Measurements from ENCODE around the gene PPP2R5C.
A peak's percentile ranks its signal among the peaks of the same experiment; 100 is the strongest.

The PPP2R5C gene

DNA sequence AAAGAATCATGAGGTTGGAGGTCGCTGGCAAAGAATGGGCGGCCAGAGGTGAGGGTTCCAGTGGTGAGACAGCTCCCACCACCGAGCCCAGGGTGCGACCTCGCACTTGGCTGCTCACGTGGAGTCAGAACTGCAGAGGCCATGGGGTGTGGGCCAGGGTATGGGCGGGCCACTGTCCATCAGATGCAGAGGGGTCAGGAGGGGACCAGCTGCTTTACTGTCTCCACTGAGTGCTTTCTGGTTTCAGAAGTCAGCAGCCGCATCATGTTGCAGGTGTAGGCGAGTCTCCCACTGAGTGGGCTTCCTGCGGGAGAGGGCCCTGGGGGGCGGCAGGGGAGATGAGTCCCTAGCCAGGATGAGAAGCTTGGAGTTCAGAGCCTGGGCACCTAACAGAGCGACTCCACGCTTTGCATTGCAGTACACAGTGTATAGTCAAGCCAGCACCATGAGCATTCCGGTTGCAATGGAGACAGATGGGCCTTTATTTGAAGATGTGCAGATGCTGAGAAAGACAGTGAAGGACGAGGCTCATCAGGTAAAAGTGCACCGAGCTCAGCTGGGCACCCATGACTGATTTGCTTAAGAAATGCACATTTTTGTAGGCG, 156.0 kb downstream of the PPP2R5C start:
- DNase-seq (ENCODE audit: low spot score), result no peak

DNA sequence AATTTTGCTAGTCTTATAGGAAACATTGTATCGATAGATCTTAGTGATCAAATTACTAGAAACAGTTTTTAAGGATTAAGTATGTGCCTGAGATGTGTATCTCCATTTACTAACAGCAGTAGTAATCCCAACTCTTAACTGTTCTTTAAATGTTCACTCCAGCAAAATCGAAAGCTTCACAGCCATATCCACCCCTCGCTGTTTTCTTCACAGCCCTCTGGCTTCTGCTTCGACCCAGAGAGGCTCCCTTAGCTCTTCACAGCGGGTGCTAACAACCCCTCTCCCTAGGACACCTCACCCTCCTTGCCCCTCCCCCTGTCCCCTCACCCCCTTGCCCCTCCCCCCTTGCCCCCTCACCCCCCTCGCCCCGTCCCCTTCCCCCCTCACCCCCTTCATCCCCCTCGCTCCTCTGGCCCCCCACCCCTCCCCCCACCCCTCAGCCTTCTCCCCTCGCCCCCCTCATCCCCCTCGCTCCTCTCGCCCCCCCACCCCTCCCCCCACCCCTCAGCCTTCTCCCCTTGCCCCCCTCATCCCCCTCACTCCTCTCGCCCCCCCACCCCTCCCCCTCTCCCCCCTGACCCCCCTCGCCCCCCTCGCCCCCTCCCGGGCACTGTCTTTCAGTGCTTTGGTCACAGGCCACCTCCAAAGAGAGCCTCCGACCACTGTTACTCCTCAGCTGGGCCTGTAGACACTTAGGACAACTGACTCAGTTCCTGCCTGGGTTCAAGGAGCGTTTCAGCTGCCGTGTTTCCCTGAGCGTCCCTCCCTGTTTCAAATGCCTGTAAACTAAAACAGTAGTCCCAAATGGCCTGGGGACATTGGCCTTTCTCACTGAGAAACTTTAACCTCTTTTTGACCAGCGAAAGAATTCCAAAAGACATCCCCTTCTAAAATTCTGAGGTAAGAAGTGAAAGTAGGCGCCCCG, 156.8 kb downstream of the PPP2R5C start:
- no peak for DNase-seq (ENCODE audit: low spot score)

DNA sequence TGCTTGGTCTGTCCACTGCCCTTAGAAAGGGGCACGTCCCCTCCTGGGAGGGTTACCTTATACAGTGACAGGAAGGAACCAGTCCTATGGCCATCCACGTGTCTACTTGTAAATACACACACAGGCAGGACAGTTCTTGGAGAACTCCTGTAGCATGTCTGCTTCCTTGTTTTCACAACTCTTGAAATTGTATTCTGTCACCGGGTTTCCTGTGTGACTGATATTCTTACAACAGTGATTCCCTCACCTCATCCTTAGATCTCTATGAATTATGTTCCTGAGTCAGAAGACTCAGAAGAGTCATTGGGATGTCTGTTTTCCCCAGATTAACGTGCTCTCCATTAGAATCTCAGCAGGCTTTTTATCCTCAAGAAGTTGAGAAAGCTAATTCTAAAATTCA, 158.8 kb downstream of the PPP2R5C start:
- peak; percentile 31 for DNase-seq (ENCODE audit: low spot score)

DNA sequence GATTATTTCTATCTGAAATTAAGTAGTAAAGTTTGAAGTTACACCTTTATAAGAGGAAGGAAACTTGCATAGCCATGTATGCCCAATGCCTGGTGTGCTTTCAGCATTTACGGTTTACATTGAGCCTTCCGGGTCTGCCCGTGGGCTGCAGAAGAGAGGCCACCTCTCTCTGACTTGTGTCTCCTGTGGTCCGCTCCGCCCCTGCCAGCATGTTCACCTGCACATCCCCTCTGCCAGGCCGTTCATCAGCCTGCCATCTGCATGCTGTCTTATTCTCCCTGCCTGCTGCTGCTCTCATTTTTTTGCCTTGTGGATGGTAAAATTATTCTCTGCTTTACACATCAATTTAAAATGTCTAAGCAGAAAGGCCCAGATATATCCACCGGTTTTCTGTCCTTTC, 161.4 kb downstream of the PPP2R5C start:
- DNase-seq (ENCODE audit: low spot score), result no peak

DNA sequence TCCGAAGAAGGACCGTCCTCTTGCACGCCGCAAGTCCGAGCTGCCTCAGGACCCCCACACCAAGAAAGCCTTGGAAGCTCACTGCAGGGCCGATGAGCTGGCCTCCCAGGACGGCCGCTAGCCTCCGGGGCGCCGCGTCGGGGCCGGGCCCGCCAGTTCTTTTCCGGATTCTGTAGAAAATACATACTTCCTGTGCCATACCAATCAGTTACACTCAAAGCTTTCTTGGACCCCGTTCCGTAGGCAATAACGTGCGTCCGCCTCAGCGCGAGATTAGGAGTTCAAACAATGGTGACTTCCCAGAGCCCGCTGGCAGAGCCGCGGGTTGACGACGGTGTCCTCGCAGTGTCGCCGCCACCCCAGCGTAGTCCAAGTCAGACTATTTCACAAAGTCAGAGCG, 163.6 kb downstream of the PPP2R5C start:
- no peak for DNase-seq (ENCODE audit: low spot score)

DNA sequence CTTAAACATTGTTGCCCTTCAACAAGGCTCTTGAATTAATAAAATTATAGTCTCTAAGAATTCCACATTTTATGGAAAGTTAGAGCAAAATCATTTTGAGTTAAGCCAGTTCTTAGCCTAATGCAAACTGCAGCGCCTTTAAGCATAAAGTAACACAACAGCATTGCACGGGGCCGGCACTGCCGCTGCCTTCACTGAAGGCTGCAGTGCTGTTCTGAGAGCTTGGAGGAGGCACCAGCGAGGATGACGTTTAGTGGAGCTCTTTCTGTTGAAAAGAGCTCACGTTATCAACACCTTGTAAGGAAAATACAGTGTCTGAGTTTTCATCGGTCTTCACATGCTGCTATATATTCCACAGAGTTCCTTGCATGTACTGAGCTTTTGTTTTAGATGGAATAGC, 164.6 kb downstream of the PPP2R5C start:
- DNase-seq (ENCODE audit: low spot score), result no peak

DNA sequence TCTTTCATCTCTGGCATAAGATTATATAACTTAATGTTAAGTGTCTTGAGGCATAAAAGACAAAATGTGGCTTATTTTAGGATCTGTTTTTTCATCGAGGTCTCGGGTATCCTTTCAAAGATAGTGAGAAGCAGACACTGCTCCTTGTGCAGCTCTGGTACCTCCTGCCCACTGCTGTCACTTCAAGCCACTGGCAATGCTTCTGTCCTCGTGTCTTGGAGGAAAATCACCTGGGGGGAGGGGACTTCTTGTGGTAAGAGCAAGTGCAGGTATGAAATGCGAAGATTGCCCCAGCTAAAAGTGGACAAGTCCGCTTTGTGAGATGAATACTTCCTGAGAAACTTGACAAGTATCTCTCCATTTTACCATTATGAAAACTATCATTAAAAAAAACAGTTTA, 165.1 kb downstream of the PPP2R5C start:
- DNase-seq (ENCODE audit: low spot score), result no peak

DNA sequence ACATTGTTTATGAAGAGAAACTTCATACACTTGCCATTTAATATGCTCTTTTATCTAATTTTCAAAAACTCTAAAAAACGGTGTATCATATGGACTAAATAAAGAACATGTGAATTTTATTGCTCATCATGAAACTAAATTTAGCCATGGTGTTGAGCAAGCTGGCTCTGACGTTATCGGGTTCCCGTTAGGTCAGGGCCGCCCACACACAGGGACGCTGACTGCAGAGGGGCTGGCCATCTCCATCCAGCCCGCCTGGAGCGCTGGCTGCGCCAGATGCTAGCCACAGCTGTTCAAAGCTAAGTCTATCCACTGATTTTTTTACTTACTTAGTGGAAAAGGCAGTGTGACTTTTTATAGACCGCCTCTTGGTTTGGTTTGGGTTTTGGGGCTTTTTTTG, 166.3 kb downstream of the PPP2R5C start:
- no peak for DNase-seq (ENCODE audit: low spot score)

DNA sequence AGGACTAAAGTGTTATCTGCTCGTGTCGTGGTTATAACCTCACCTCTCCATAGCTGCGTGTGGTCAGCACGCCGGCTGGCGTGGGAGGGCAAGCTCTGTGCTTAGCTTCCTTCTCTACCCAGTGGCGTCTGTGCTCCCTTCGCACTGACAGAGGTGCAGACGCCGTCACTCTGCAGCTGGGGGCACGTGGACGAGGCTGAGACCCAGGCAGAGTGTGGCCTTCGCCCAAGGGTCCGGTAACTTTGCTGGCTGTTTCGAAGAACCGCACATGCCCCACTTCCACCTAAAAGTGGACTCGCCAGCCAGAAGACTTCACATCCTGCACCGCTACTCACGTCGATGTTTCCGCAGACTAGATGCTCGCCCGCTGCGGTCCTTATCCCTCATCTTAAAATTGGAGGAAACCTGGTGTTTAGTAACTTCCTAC, 166.9 kb downstream of the PPP2R5C start:
- DNase-seq (ENCODE audit: low spot score), result no peak

DNA sequence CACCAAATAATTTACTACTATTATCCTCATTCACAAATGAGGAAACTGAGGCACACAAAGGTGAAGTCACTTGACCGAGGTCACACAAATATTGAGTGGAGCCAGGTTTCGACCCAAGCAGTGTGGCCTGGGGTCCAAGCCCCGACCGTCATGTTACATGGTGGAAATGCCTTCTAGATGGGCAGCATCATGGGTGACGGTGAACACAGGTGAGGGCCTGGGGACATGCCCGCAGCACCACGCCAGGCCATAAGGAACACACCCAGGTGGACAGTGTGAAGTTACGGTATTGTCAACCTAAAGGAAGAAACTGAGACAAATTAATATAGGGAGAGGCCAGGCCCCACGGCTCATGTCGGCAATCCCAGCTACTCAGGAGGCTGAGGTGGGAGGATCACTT, 167.6 kb downstream of the PPP2R5C start:
- no peak for DNase-seq (ENCODE audit: low spot score)

DNA sequence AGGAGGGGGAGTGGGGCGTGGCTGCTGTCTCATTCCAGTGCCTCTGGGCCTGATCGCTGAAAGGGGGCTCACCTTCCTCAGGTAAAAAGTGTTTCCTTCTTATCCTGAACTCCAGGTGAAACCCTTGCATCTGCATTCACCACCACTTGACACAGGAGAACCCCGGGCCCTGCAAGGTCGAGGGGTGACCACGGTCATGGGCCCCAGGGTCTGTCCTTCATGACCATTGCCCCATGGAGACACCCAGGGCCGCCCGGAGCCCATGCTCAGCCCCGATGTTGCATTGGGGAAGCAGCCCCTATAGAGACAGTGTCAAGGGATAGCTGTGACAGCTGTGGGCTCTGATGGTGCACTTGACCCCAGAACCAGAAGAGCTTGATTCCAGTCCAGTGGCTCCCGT, 168.4 kb downstream of the PPP2R5C start:
- DNase-seq (ENCODE audit: low spot score), result no peak

DNA sequence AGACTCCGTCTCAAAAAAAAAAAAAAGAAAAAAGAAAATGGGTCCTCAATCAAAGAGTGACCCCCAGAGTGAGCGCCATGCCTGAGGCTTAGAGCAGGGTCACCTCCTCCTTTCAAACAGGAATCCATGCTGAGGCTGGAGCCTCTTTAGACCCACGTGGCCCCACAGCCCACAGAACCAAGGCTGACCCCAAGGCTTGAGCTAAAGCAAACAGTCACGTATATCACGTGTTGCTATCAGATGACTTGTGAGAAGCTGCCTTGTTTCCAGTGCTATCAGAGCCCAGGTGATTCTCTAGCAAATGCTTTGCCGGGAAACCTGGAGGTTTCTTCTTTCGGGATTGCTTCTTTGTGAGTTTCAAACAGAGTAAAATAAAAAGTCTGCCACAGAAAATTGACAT, 171.2 kb downstream of the PPP2R5C start:
- no peak for DNase-seq (ENCODE audit: low spot score)

DNA sequence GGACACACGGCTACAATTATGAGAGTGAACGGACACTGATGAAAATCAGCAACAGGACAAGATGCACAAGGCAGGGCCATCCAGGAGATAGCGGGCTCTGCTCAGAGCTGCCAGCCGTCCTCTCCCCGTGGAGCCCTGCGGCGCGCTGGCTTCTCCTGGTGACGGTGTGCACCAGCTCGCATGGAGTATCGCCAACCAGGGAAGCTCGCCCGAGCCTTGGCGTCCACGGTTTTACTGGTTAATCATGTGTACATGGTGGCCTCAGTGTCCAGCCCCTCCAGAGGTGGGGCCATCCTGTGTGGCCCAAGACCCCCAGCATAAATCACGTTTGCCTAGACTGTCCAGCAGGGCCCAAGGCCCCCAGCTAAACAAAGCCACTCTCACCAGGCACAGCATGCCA, 171.7 kb downstream of the PPP2R5C start:
- no peak for DNase-seq (ENCODE audit: low spot score)

DNA sequence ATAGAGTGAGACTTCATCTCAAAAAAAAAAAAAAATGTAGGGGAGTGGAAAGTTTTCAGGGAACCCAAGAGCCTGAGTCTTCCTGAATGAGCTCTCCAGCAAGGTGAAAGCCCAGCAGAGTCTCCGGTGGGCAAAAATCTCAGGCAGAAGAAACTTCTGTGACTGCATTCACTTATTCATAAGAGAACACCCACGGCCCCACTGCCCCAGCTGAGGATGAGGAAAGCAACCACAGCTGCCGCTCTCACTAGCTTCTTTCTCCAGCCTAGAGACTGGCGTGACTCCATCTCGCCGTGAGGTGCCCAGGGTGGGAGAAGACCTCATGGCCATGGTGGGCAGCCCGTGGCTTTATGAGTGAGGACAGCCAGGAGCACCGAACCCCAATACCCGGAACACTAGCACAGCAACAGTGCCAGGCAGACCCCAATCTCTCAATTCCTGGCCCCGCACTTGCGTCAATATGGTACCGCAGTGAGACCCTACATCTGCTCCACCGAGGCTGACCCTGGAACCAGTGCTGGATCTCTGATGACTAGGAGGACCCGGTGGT, 173.2 kb downstream of the PPP2R5C start:
- DNase-seq (ENCODE audit: low spot score), result no peak

DNA sequence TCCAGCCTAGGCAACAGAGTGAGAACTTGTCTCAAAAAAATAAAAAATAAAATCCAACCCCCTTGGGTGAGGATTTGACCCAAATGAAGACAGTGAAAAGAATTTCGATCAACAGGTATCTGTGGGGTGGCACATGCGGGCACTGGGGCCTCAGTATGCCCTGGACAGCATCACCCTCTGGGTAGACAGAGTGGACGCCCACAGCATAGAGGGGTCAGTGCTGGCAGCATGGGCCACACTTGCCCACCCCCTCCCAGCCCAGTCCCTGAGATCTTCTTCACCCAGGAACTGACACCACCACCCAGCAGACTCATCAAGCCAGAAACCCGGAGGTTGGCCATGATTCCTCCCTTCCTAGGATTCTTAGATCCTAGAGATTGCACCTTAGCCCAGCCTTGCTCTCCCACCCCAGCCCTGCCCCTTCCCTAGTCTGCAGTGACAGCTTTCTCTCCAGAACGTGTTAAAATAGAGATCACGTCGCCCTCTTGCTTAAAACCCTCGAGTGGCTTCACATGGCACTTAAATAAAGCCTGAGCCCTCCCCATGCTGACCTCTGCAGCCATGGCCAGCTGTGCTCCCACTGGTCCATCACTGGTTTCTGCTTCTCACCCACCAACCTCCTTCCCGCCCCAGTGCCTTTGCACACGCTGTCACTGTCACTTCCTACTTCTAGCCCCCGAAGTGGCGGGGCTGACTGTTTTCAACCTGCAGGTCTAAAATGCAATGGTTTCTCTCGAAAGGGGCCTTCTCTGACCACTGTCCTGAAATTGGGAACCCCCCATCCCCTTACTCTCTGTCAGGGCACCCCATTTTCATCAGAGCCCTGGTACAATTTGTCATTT, 176.6 kb downstream of the PPP2R5C start:
- no peak for DNase-seq (ENCODE audit: low spot score)

DNA sequence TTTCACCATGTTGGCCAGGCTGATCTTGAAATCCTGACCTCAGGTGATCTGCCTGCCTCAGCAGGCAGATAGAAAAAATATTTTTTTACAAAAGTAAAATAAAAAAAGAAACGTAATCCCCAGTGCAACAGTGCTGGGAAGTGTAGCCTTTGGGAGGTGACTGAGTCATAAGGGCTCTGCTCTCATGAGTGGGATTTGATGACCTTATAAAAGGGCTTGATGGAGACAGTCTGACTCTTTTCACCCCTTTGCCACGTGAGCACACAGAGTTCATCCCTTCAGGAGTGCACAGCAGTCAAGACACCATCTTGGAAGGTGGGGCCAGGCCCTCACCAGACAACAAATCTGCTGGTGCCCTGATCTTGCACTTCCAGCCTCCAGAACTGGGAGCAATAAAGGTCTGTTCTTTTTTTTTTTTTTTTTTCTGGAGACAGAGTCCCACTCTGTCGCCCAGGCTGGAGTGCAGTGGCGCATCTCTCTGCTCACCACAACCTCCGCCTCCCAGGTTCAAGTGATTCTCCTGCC, 178.2 kb downstream of the PPP2R5C start:
- no peak for DNase-seq (ENCODE audit: low spot score)

DNA sequence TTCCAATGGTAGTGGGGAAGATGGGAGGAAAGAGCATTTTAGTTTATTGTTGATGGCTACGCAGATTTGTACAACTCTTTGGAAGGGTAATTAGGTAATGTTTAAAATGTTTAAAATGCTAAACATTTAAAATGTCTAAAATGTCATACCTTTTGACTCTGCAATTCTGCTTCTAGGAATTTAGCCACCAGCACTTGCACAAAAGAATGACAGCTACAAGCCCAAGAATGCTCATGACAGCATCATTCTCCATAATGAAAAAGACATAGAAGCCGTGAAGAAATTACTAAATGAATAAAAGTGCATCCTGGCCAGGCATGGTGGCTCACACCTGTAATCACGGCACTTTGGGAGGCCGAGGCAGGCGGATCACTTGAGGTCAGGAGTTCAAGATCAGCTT, 182.9 kb downstream of the PPP2R5C start:
- DNase-seq (ENCODE audit: low spot score), result no peak

DNA sequence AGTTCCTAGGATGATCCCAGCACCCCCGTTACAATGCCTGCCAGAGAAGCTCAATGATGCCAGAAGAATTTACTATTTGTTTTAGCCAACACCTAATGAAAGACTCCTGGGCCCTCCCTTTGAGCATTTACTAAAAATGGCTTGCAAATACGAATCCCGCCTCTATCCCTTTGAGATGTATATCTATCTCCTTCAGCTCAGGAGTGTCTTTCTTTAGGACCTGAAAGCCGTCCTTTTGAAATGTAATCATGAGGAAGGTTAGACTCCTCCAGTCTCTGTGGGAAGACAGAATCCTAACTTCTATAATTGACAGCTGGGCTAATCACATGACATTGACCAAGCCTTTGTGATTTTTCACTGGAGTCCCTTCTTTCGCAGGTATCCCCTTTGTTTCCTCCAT, 183.7 kb downstream of the PPP2R5C start:
- DNase-seq (ENCODE audit: low spot score), result no peak

DNA sequence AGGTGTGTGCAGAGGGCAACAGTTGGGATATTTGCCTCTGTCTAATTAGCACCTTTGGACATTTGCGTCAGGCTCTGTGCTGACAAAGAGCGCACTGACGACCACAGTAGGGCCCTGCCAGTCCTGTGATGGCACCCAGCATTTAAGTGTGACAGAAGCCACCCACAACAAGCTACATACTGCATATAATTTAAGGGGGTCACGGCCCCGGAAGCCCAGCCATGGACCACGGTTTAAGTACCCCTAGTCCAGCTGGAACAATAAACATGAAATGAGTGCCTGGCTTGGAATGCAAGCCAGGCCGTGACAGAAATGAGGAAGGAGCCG, 186.0 kb downstream of the PPP2R5C start:
- no peak for DNase-seq (ENCODE audit: low spot score)

DNA sequence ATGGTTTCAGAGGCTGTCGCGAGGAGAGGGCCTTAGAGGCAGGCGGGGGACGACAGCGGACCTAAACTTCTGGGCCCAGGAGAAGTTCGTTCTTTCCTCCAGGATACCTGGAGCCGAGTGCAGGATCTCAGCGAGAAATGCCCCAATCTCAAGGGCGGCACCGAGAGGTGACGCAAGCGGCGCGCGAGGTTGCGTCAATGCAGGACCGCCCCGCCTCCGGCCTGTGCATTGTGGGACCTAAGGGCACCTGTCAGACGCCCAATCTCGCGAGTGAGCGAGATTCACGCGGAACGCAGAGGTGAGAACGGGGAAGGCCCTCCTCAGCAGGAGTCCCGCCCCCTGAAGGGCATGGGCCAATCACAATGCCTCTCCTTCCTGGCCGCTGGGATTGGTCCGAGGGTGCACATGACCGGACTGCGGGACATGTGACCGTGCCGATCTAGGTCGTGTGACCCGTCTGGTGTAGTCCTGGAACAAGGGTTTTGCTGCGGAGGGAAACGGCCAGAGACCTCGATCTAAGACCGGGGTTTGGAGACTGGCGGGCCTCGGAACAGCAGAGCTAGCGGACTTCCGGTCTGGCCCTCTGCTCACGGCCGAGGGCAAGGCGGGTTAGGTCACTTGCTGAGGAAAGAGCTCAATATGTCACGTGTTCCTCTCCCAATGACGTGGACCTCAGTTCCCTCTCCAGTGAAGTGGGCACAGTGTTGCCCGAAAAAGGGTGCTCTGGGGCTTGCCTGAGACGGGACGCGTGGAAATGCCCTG, 186.6 kb downstream of the PPP2R5C start:
- peak; percentile 100 for DNase-seq (ENCODE audit: low spot score)

DNA sequence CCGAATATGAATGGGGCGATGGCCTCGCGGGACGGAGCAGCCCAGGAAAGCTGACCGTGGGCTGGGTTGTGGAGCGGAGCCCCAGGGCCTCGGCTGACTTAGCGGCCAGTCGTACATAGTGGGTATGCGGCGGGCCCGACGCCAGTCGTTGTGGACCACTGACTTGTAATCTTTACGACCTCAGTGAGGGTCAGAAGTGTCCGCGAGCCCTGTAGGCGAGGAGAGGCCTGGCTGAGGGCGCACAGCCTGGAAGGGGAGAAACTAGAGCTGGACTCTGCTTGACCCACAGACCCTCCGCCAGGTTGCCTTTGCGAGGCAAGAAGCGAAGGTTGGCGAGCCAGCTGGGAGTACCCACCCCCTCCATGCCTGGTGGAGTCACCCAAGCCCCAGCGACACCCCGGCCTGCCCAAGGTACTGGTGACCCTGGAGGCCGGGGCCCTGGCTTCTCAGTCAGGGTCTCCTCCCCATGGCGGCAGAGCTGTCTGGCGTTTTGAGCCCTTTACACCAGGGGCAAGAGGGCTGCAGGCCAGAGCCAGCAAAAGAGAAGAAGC, 187.2 kb downstream of the PPP2R5C start:
- no peak for DNase-seq (ENCODE audit: low spot score)

Data from kidney capillary endothelial cell (primary cell).